Astrocyte (in vitro differentiated cells and primary cell): ENCODE measurements around the gene TMOD1. TPM values are rescaled to one million over a fixed set of nuclear protein-coding genes. Genes with fewer than 3 reads are reported as not detected.

ENCODE experiments used
- DNase-seq: peaks from one replicate; pipeline ENCODE4 v3.0.0-alpha.2; 2010; ENCODE audit warnings: low read depth
- FAIRE-seq: peaks from 2 replicates; lab custom pipeline; 2011; peaks lifted over from hg19 to GRCh38; lab: Jason Lieb, UNC
- H2AFZ ChIP-seq: 2 replicates; pipeline ENCODE4 v1.6.0; 2012; ENCODE audit warnings: low read depth, low read length, inconsistent platforms
- H3K27ac ChIP-seq: 2 replicates; pipeline ENCODE4 v1.5.1; 2011; ENCODE audit warnings: low read depth, low read length, inconsistent platforms
- H3K27me3 ChIP-seq: 2 replicates; pipeline ENCODE4 v1.6.0; 2011; ENCODE audit warnings: low read length, inconsistent platforms; ENCODE audit not compliant: insufficient read depth
- H3K36me3 ChIP-seq: 2 replicates; pipeline ENCODE4 v1.5.1; 2011; ENCODE audit warnings: low read length, inconsistent platforms; ENCODE audit not compliant: insufficient read depth
- H3K4me1 ChIP-seq: 2 replicates; pipeline ENCODE4 v1.5.1; 2011; ENCODE audit warnings: low read length, inconsistent platforms; ENCODE audit not compliant: insufficient read depth
- H3K4me2 ChIP-seq: 2 replicates; pipeline ENCODE4 v1.6.0; 2012; ENCODE audit warnings: low read length, inconsistent platforms
- H3K4me3 ChIP-seq: 2 replicates; pipeline ENCODE4 v1.5.1; 2011; ENCODE audit warnings: low read depth, mild to moderate bottlenecking, low read length, inconsistent platforms; ENCODE audit not compliant: insufficient read depth
- H3K79me2 ChIP-seq: 2 replicates; pipeline ENCODE4 v1.6.0; 2012; ENCODE audit warnings: mild to moderate bottlenecking, low read length, inconsistent platforms; ENCODE audit not compliant: insufficient read depth
- H3K9ac ChIP-seq: 2 replicates; pipeline ENCODE4 v1.6.0; 2012; ENCODE audit warnings: mild to moderate bottlenecking, low read length, inconsistent platforms
- H3K9me3 ChIP-seq: 2 replicates; pipeline ENCODE4 v1.5.1; 2012; ENCODE audit warnings: low read depth, mild to moderate bottlenecking, low read length, inconsistent platforms; ENCODE audit not compliant: insufficient read depth
- H4K20me1 ChIP-seq: 2 replicates; pipeline ENCODE4 v1.6.0; 2012; ENCODE audit warnings: low read length, inconsistent platforms; ENCODE audit not compliant: insufficient read depth
- H3K27ac Mint-ChIP-seq: one replicate; pipeline ENCODE4 v1.8.0; 2021; ENCODE audit warnings: mild to moderate bottlenecking, mixed read lengths; ENCODE audit not compliant: unreplicated experiment
- H3K27me3 Mint-ChIP-seq: one replicate; pipeline ENCODE4 v1.8.0; 2021; ENCODE audit warnings: low read depth, mixed read lengths; ENCODE audit not compliant: unreplicated experiment
- H3K36me3 Mint-ChIP-seq: one replicate; pipeline ENCODE4 v1.8.0; 2021; ENCODE audit warnings: low read depth, mixed read lengths; ENCODE audit not compliant: unreplicated experiment
- H3K4me1 Mint-ChIP-seq: one replicate; pipeline ENCODE4 v1.8.0; 2021; ENCODE audit warnings: low read depth, mixed read lengths; ENCODE audit not compliant: unreplicated experiment
- H3K4me3 Mint-ChIP-seq: one replicate; pipeline ENCODE4 v1.8.0; 2021; ENCODE audit warnings: mild to moderate bottlenecking, moderate library complexity, mixed read lengths; ENCODE audit not compliant: unreplicated experiment
- H3K9me3 Mint-ChIP-seq: one replicate; pipeline ENCODE4 v1.8.0; 2021; ENCODE audit warnings: mild to moderate bottlenecking, mixed read lengths; ENCODE audit not compliant: unreplicated experiment
- EZH2 ChIP-seq: IDR thresholded peaks from 2 replicates; pipeline ENCODE4 v1.6.1; 2012; ENCODE audit warnings: mild to moderate bottlenecking, low read length, inconsistent platforms; ENCODE audit not compliant: insufficient read depth
- total RNA-seq: library from RNA; stranded (reverse); gene quantifications from 2 replicates; pipeline ENCODE4 v1.2.1, GENCODE V29; 2021
- TF ChIP-seq, protein P1 (sequence below): IDR thresholded peaks from 2 replicates; pipeline ENCODE4 v1.5.1; 2011; ENCODE audit warnings: low read depth, mild to moderate bottlenecking, inconsistent platforms, low read length, moderate library complexity; ENCODE audit not compliant: insufficient read depth

TMOD1 gene
- total RNA-seq, 1 donor from 2014 or later = 0.48 TPM

DNA sequence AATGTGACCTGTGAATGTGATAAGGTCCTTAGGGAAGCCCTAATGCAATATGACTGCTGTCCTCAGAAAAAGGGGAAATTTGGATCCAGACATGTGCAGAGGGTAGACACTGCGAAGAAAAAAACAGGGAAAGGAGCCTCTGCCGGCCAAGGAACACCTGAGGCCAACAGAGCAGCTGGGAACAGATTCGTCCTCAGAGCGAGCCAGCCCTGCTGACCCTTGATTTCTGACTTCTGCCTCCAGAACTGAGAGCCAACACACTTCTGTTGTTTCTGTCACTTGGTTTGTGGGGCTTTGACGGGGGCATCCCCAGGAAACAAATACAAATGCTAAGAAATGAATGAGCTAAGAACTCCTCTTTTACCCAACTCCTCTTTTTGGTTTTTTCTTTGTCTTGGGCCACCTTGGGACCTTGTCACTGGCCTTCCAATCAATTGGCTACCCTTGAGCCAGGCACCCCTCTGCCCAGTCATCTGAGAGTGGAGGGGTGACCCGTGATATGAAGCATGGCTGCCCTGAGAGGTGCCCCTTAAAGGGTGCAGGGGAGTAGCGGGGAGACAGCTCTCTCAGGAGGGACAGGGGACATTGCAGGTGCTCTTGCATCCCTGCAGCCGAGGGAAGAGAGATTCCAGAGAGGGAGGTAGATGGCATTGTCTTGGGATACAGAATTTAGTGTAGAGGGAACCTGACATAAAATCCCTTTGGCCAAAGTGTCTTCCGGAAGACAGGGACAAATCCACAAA, 16.9 kb downstream of the TMOD1 start:
- H3K27ac Mint-ChIP-seq = no peak overlapping the region
- no peak overlapping the region for H3K27ac ChIP-seq

DNA sequence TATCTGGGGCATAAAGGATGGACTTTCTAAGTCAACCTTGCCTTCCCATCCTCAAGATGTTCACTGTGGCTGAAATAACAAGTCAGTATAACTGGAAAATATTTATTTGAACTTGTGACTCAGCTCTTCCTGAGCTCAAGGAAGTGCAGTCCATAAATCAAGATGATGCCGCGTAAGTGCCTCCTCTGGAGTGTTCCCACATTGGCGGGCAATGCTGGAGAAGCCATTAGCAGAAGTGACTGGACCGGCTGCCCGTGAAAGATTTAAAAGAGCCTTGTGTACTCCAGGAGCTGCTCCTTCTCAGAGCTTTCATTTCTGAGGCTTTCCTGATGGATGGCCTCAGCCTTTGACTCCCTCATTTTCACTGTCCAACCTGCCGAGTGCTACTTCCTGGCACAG, 17.4 kb downstream of the TMOD1 start:
- TF ChIP-seq EZH2 = no peak
- TF ChIP-seq, protein P1, sequence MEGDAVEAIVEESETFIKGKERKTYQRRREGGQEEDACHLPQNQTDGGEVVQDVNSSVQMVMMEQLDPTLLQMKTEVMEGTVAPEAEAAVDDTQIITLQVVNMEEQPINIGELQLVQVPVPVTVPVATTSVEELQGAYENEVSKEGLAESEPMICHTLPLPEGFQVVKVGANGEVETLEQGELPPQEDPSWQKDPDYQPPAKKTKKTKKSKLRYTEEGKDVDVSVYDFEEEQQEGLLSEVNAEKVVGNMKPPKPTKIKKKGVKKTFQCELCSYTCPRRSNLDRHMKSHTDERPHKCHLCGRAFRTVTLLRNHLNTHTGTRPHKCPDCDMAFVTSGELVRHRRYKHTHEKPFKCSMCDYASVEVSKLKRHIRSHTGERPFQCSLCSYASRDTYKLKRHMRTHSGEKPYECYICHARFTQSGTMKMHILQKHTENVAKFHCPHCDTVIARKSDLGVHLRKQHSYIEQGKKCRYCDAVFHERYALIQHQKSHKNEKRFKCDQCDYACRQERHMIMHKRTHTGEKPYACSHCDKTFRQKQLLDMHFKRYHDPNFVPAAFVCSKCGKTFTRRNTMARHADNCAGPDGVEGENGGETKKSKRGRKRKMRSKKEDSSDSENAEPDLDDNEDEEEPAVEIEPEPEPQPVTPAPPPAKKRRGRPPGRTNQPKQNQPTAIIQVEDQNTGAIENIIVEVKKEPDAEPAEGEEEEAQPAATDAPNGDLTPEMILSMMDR = no peak
- Mint-ChIP-seq H3K4me1 (no peaks in the 10 kb centered on the region), H3K36me3 (no peaks in the 10 kb centered on the region), H3K9me3 (peaks cover 3% of the 10 kb centered on the region), H3K27ac (no peak overlapping the region), H3K4me3 (no peak overlapping the region), H3K27me3 (peaks cover 61% of the 10 kb centered on the region)
- H3K9me3 ChIP-seq = no peaks in the 10 kb centered on the region
- H4K20me1 ChIP-seq = no peaks in the 10 kb centered on the region
- H3K4me1 ChIP-seq = no peaks in the 10 kb centered on the region
- H3K9ac ChIP-seq = no peak overlapping the region
- H3K4me2 ChIP-seq = peak overlapping the region; percentile 17
- H2AFZ ChIP-seq = no peak overlapping the region
- peaks cover 2% of the 10 kb centered on the region for H3K27me3 ChIP-seq
- no peaks in the 10 kb centered on the region for H3K36me3 ChIP-seq
- FAIRE-seq = no peak
- H3K79me2 ChIP-seq = no peaks in the 10 kb centered on the region
- DNase-seq = peak; percentile 77
- no peak overlapping the region for H3K4me3 ChIP-seq
- no peak overlapping the region for H3K27ac ChIP-seq

More for the DNA sequence above, 16.9 kb downstream of the TMOD1 start:
- H3K27me3 Mint-ChIP-seq = peaks cover 61% of the 10 kb centered on the region
- no peaks in the 10 kb centered on the region for H3K79me2 ChIP-seq
- H4K20me1 ChIP-seq = no peaks in the 10 kb centered on the region
- no peak overlapping the region for H2AFZ ChIP-seq
- no peak for DNase-seq
- H3K27me3 ChIP-seq = peaks cover 2% of the 10 kb centered on the region
- H3K4me2 ChIP-seq = no peak overlapping the region
- H3K9me3 Mint-ChIP-seq = peaks cover 3% of the 10 kb centered on the region
- H3K9ac ChIP-seq = no peak overlapping the region
- H3K4me3 Mint-ChIP-seq = no peak overlapping the region
- H3K4me1 Mint-ChIP-seq = no peaks in the 10 kb centered on the region
- H3K4me1 ChIP-seq = no peaks in the 10 kb centered on the region
- FAIRE-seq = no peak
- no peaks in the 10 kb centered on the region for H3K36me3 ChIP-seq
- H3K9me3 ChIP-seq = no peaks in the 10 kb centered on the region
- no peaks in the 10 kb centered on the region for H3K36me3 Mint-ChIP-seq
- TF ChIP-seq, protein P1 = no peak
- no peak for TF ChIP-seq EZH2
- no peak overlapping the region for H3K4me3 ChIP-seq

- no peak overlapping the region for H3K4me3 Mint-ChIP-seq
- H3K27me3 ChIP-seq = peaks cover 2% of the 10 kb centered on the region
- no peak for DNase-seq
- no peak overlapping the region for H3K27ac ChIP-seq
- H3K4me1 ChIP-seq = no peaks in the 10 kb centered on the region
- no peak overlapping the region for H3K4me2 ChIP-seq
- no peaks in the 10 kb centered on the region for H3K79me2 ChIP-seq
- no peaks in the 10 kb centered on the region for H4K20me1 ChIP-seq
- no peaks in the 10 kb centered on the region for H3K4me1 Mint-ChIP-seq
- no peaks in the 10 kb centered on the region for H3K36me3 Mint-ChIP-seq
- no peak overlapping the region for H3K4me3 ChIP-seq
- H2AFZ ChIP-seq = no peak overlapping the region
- H3K27me3 Mint-ChIP-seq = peaks cover 63% of the 10 kb centered on the region
- no peak for TF ChIP-seq EZH2
- TF ChIP-seq, protein P1 = no peak
- H3K27ac Mint-ChIP-seq = no peak overlapping the region
- FAIRE-seq = no peak
- H3K9me3 Mint-ChIP-seq = peaks cover 3% of the 10 kb centered on the region
- H3K36me3 ChIP-seq = no peaks in the 10 kb centered on the region
- no peak overlapping the region for H3K9ac ChIP-seq
- no peaks in the 10 kb centered on the region for H3K9me3 ChIP-seq
These were observed 18.0 kb downstream of the TMOD1 start for GRCh38 chr9:97519441-97519970.
